Aorta (tissue), 5 donors: ENCODE measurements around the gene TDRD7. TPM values are rescaled to one million over a fixed set of nuclear protein-coding genes. Genes with fewer than 3 reads are reported as not detected.

Experiments
- ATAC-seq: fragments of 200-7000 bp; cut with Tn5 transposase; one replicate; pipeline ENCODE4 v1.9.1; 2022; ENCODE audit warnings: moderate library complexity; ENCODE audit not compliant: low FRiP score
- DNase-seq, 2 donors: peaks; one replicate each; pipeline ENCODE4 v3.0.0-alpha.2; 2020
- H3K27ac ChIP-seq, 2 donors: one replicate each; pipeline ENCODE4 v1.5.1; 2013; ENCODE audit warnings: low read length in 2 of 2, mild to moderate bottlenecking in 2 of 2, moderate library complexity in 2 of 2, control low read depth in 1 of 2, inconsistent platforms in 1 of 2, low read depth in 1 of 2
- H3K27me3 ChIP-seq, 2 donors: one replicate each; pipeline ENCODE4 v1.6.1; 2013; ENCODE audit warnings: control low read depth in 1 of 2, low read length in 1 of 2, mild to moderate bottlenecking in 1 of 2, moderate library complexity in 1 of 2; ENCODE audit not compliant: insufficient read depth in 2 of 2, control insufficient read depth in 1 of 2
- H3K36me3 ChIP-seq, 2 donors: one replicate each; pipeline ENCODE4 v1.6.1; 2013; ENCODE audit warnings: control low read depth in 1 of 2, low read length in 1 of 2, mild to moderate bottlenecking in 1 of 2; ENCODE audit not compliant: insufficient read depth in 2 of 2, control insufficient read depth in 1 of 2
- H3K4me1 ChIP-seq, 2 donors: one replicate each; pipeline ENCODE4 v1.6.1; 2013; ENCODE audit warnings: low read length in 2 of 2, control low read depth in 1 of 2, mild to moderate bottlenecking in 1 of 2, moderate library complexity in 1 of 2; ENCODE audit not compliant: insufficient read depth in 2 of 2, control insufficient read depth in 1 of 2
- H3K4me3 ChIP-seq, 2 donors: one replicate each; pipeline ENCODE4 v1.5.1; 2013; ENCODE audit warnings: low read length in 2 of 2, control low read depth in 1 of 2, mild to moderate bottlenecking in 1 of 2
- H3K9me3 ChIP-seq: one replicate; pipeline ENCODE4 v1.6.1; 2013; ENCODE audit warnings: mild to moderate bottlenecking, low read length; ENCODE audit not compliant: control insufficient read depth
- WGBS, 2 donors: extraction: QIAGEN DNeasy Blood & Tissue Kit; methylation state at CpG; one replicate each; pipeline ENCODE4 v1.1.7; 2013; 5-methylcytosine and 5-hydroxymethylcytosine counted together
- intact Hi-C, 2 donors: fragments of 100-400 bp; cut with DNase I; formaldehyde crosslinking; loops; one replicate each; pipeline versions ENCODE4 v1.14.2 to v1.15.0; 2022
- polyA plus RNA-seq, 2 donors: library from polyadenylated mRNA; stranded (reverse); fragments of 200-250 nt; gene quantifications; one replicate each; pipeline ENCODE4 v1.2.3, GENCODE V29; 2013
- total RNA-seq, 2 donors: library from RNA; stranded (reverse); fragmentation: NEBNext Ultra II Directional; extraction: Animal tissue kit (Norgen Biotek cat#: 25700); gene quantifications; one replicate each; pipeline ENCODE4 v1.2.1, GENCODE V29; 2021
- donor health status: healthy with polysubstance abuse.
- donor health status: Bipolar disorder and iron deficiency.
- donor health status: DM: no; HTN: no; CAD: no.
- donor health status: DM: no; HTN: no; CAD: no.
- donor health status: DM: yes; HTN: yes; CAD: no.

Gene TDRD7
- total and polyA plus RNA-seq, 4 donors: 8.0 to 17.6 (median 13.5) TPM

- 89 to 90% methylated on average over 6 of the region's 6 CpGs for WGBS, 2 donors
- intact Hi-C loops: no loop called here
- no peaks in the 10 kb centered on the region for H3K9me3 ChIP-seq
- DNase-seq (no peak), ATAC-seq (no peak)
- no peak overlapping the region for H3K27ac ChIP-seq
- H3K4me3 ChIP-seq: no peak overlapping the region
- H3K4me1 ChIP-seq: peaks cover 0 to 3% of the 10 kb centered on the region in 2 donors
- no peaks in the 10 kb centered on the region for H3K36me3 ChIP-seq
- no peaks in the 10 kb centered on the region for H3K27me3 ChIP-seq
Observed at GRCh38 chr9:97515662-97516061, 103.8 kb downstream of the TDRD7 start.

- no peaks in the 10 kb centered on the region for H3K36me3 ChIP-seq
- H3K4me1 ChIP-seq: no peaks in the 10 kb centered on the region
- H3K27me3 ChIP-seq: no peaks in the 10 kb centered on the region
- intact Hi-C loops: no loop called here
- DNase-seq (no peak), ATAC-seq (no peak)
- WGBS, 2 donors: 96 to 98% methylated on average over 8 of the region's 8 CpGs
- H3K9me3 ChIP-seq: no peaks in the 10 kb centered on the region
- no peak overlapping the region for H3K4me3 ChIP-seq
- H3K27ac ChIP-seq: no peak overlapping the region
Observed at GRCh38 chr9:97516111-97516510, 104.2 kb downstream of the TDRD7 start.

- no peak for ATAC-seq
- intact Hi-C loops: no loop called here
- 83 to 85% methylated on average over 13 to 14 of the region's 14 CpGs for WGBS, 2 donors
Observed at GRCh38 chr9:97517331-97518089, 105.6 kb downstream of the TDRD7 start.

GRCh38 chr9:97518166-97518908 is 106.4 kb downstream of the TDRD7 start:
- WGBS, 2 donors: 89 to 91% methylated on average over 9 of the region's 9 CpGs
- DNase-seq (no peak), ATAC-seq (no peak)
- Histone ChIP-seq H3K27me3 (no peaks in the 10 kb centered on the region), H3K4me3 (no peak overlapping the region), H3K4me1 (no peaks in the 10 kb centered on the region), H3K36me3 (no peaks in the 10 kb centered on the region), H3K27ac (peak overlapping the region; percentile 5 to 58), H3K9me3 (no peaks in the 10 kb centered on the region)
- intact Hi-C loops: no loop called here

More at GRCh38 chr9:97517331-97518089, 105.6 kb downstream of the TDRD7 start:
- Histone ChIP-seq H3K4me1 (no peaks in the 10 kb centered on the region), H3K36me3 (no peaks in the 10 kb centered on the region), H3K9me3 (no peaks in the 10 kb centered on the region), H3K27me3 (no peaks in the 10 kb centered on the region), H3K27ac (no peak overlapping the region), H3K4me3 (no peak overlapping the region)
- no peak for DNase-seq

GRCh38 chr9:97518909-97519307 is 107.0 kb downstream of the TDRD7 start:
- peak; percentile 74 to 85 for DNase-seq
- Histone ChIP-seq H3K4me3 (no peak overlapping the region), H3K9me3 (no peaks in the 10 kb centered on the region), H3K4me1 (no peaks in the 10 kb centered on the region), H3K36me3 (no peaks in the 10 kb centered on the region), H3K27ac (peak overlapping the region; percentile 52 to 58), H3K27me3 (no peaks in the 10 kb centered on the region)
- intact Hi-C loops: no loop called here
- WGBS, 2 donors: 23 to 27% methylated on average over 6 of the region's 6 CpGs
- ATAC-seq: peak; percentile 86

- H3K36me3 ChIP-seq: peaks cover 0 to 1% of the 10 kb centered on the region in 2 donors
- DNase-seq (no peak), ATAC-seq (peak; percentile 3)
- WGBS, 2 donors: 85 to 96% methylated on average over 11 of the region's 11 CpGs
- H3K4me3 ChIP-seq: no peak overlapping the region
- no peaks in the 10 kb centered on the region for H3K4me1 ChIP-seq
- intact Hi-C loops: no loop called here
- no peaks in the 10 kb centered on the region for H3K9me3 ChIP-seq
- H3K27me3 ChIP-seq: no peaks in the 10 kb centered on the region
- H3K27ac ChIP-seq: peak overlapping the region in 1 of 2 donors; percentile 52
Observed at GRCh38 chr9:97519441-97519970, 107.6 kb downstream of the TDRD7 start.

GRCh38 chr9:97521576-97522333 is 109.9 kb downstream of the TDRD7 start:
- WGBS, 2 donors: 86 to 91% methylated on average over 10 of the region's 10 CpGs
- Histone ChIP-seq H3K27me3 (no peaks in the 10 kb centered on the region), H3K27ac (no peak overlapping the region), H3K9me3 (no peaks in the 10 kb centered on the region), H3K4me1 (no peaks in the 10 kb centered on the region), H3K4me3 (no peak overlapping the region), H3K36me3 (peaks cover 0 to 3% of the 10 kb centered on the region in 2 donors)
- no peak for ATAC-seq
- intact Hi-C loops: no loop called here
- no peak for DNase-seq

- Histone ChIP-seq H3K27me3 (no peaks in the 10 kb centered on the region), H3K4me3 (no peak overlapping the region), H3K36me3 (peaks cover 0 to 3% of the 10 kb centered on the region in 2 donors), H3K4me1 (no peaks in the 10 kb centered on the region), H3K9me3 (no peaks in the 10 kb centered on the region), H3K27ac (no peak overlapping the region)
- ATAC-seq (no peak), DNase-seq (no peak)
- intact Hi-C loops: no loop called here
- WGBS, 2 donors: 56% methylated on average over 4 of the region's 4 CpGs
Observed at GRCh38 chr9:97524424-97524823, 112.5 kb downstream of the TDRD7 start.
